Measurements from ENCODE around the gene ARHGAP18.

ARHGAP18 gene

DNA sequence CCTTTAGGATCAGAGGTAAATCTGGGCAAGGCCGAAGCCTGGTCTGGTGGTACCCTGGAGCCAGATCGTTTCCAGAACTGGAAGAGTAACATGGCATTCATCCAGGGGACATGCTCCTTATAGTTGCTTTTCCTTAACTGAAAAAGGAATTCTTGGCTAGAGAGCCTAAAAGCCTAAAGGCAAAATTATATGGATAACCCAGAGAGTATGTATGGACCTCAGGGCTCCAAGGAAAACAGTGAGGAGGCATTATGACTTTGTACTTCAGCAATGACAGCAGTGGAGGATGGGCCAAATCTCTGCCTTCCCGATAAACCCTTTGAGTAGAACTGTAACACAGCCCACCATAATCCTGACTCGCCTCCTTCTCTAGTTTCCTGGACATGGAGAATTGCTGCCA, 29.3 kb downstream of the ARHGAP18 start:
- Histone ChIP-seq H3K27ac (ENCODE audit: low read depth, low read length) (peak overlapping the region; percentile 83), H3K79me2 (ENCODE audit: control insufficient read depth, insufficient read depth, low read length, unreplicated experiment) (peaks cover 84% of the 10 kb centered on the region), H3K4me1 (ENCODE audit: control insufficient read depth, insufficient read depth, low read length, unreplicated experiment) (peaks cover 86% of the 10 kb centered on the region)

DNA sequence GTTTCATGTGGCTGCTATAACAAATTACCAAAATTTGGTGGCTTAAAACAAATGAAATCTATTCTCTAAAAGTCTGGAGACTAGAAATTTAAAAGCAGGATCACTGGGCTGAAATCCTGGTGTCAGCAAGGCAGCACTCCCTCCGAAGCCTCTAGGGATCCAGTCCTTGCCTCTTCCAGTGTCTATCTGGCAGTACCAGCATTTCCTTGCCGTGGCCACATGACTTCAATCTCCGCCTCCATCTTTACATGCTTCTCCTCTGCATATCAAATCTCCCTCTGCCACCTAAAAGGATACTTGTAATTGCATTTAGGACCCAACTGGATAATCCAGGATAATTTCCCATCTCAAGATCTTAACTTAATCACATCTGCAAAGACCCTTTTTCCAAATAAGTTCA, 30.2 kb downstream of the ARHGAP18 start:
- H3K27me3 ChIP-seq (ENCODE audit: insufficient read depth, low read length): no peaks in the 10 kb centered on the region
- H3K79me2 ChIP-seq (ENCODE audit: control insufficient read depth, insufficient read depth, low read length, unreplicated experiment): peaks cover 85% of the 10 kb centered on the region
- H3K36me3 ChIP-seq (ENCODE audit: insufficient read depth, low read length): no peaks in the 10 kb centered on the region
- H3K27ac ChIP-seq (ENCODE audit: low read depth, low read length): peak overlapping the region; percentile 83
- H3K4me1 ChIP-seq (ENCODE audit: control insufficient read depth, insufficient read depth, low read length, unreplicated experiment): peaks cover 88% of the 10 kb centered on the region
- peak overlapping the region; percentile 19 for H2AFZ ChIP-seq (ENCODE audit: low read length, unreplicated experiment)
- peak overlapping the region; percentile 60 for H3K4me3 ChIP-seq (ENCODE audit: low read depth, low read length)

More for the DNA sequence above, 29.3 kb downstream of the ARHGAP18 start:
- no peaks in the 10 kb centered on the region for H3K36me3 ChIP-seq (ENCODE audit: insufficient read depth, low read length)
- H3K27me3 ChIP-seq (ENCODE audit: insufficient read depth, low read length): no peaks in the 10 kb centered on the region
- no peak overlapping the region for H2AFZ ChIP-seq (ENCODE audit: low read length, unreplicated experiment)
- no peak overlapping the region for H3K4me3 ChIP-seq (ENCODE audit: low read depth, low read length)

DNA sequence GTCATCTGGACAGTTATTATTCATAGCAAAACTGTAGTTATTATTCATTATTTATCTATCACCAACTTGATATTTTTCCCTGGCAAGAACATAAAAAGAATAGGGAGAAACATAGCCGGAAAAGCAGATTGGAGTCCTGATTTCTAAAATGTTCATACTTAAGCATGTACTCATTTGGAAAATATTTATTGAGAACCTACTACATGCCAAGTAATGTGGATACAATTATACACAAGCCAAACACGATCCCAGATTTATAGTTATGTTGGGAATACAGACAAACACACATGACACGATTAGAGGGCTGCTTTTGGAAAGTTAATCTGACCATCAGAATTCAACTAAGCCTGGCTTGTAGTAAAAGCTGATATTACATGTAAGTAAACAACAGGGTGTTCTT, 30.7 kb downstream of the ARHGAP18 start:
- peak overlapping the region; percentile 60 for H3K4me3 ChIP-seq (ENCODE audit: low read depth, low read length)
- H3K27me3 ChIP-seq (ENCODE audit: insufficient read depth, low read length): no peaks in the 10 kb centered on the region
- peak overlapping the region; percentile 19 for H2AFZ ChIP-seq (ENCODE audit: low read length, unreplicated experiment)
- peaks cover 88% of the 10 kb centered on the region for H3K4me1 ChIP-seq (ENCODE audit: control insufficient read depth, insufficient read depth, low read length, unreplicated experiment)
- no peaks in the 10 kb centered on the region for H3K36me3 ChIP-seq (ENCODE audit: insufficient read depth, low read length)
- peaks cover 85% of the 10 kb centered on the region for H3K79me2 ChIP-seq (ENCODE audit: control insufficient read depth, insufficient read depth, low read length, unreplicated experiment)
- peak overlapping the region; percentile 83 for H3K27ac ChIP-seq (ENCODE audit: low read depth, low read length)

DNA sequence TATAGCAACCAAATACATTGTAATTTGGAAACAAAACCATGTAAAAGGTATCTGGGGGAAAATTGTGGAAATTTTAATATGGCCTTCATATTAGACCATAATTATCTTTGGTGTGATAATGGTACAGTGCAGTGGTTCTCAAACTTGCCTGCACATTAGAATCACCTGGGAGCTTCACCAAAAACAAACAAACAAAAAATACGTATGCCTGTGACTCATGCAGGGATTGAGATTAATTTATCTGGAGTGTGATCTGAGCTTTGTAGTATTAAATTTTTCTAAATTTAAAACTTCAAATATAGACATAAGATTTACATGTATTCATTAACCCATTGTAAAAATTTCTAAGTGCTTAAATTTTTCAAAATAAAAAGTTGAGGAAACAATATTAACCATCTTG, 31.5 kb downstream of the ARHGAP18 start:
- H3K79me2 ChIP-seq (ENCODE audit: control insufficient read depth, insufficient read depth, low read length, unreplicated experiment): peaks cover 85% of the 10 kb centered on the region
- H3K4me1 ChIP-seq (ENCODE audit: control insufficient read depth, insufficient read depth, low read length, unreplicated experiment): peaks cover 87% of the 10 kb centered on the region

DNA sequence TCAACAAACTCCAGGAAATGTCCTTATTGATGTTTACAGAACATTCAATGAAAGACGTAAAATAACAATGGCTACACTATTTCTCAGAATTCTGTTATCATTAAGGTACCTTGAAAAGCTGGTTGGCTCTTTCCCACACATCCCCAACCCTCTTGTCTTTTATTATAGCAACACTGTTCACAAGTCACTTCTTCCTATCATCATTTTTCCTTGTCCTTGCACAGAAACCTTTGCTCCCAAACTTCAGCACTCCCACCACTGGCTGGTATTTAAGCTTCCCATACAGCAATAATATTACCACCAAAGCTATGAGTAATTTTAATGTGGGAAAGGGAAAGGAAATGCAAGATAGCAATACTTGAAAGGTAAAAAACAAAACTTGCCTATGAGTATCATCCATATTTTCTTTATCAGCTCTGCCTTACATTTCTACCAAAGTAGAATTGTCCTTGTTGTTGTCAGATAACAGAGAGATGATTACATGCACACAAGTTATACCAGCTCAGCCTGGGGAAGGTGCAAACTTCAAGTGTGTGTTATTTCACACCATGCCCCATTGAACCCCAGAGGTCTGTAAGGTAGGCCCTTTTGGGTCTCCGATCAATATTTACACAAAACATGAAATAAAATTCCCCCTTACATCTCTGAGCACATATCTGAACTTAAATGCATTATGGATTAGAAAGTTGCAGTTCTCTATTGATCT, 32.2 kb downstream of the ARHGAP18 start:
- no peaks in the 10 kb centered on the region for H3K36me3 ChIP-seq (ENCODE audit: insufficient read depth, low read length)
- no peak overlapping the region; the same call in 1 of the 2 replicates for H3K4me3 ChIP-seq (ENCODE audit: low read depth, low read length)
- H3K27me3 ChIP-seq (ENCODE audit: insufficient read depth, low read length): no peaks in the 10 kb centered on the region
- H3K79me2 ChIP-seq (ENCODE audit: control insufficient read depth, insufficient read depth, low read length, unreplicated experiment): peaks cover 81% of the 10 kb centered on the region
- no peak overlapping the region for H2AFZ ChIP-seq (ENCODE audit: low read length, unreplicated experiment)
- H3K27ac ChIP-seq (ENCODE audit: low read depth, low read length): peak overlapping the region; percentile 83
- peaks cover 83% of the 10 kb centered on the region for H3K4me1 ChIP-seq (ENCODE audit: control insufficient read depth, insufficient read depth, low read length, unreplicated experiment)

More for the DNA sequence above, 31.5 kb downstream of the ARHGAP18 start:
- Histone ChIP-seq H3K4me3 (ENCODE audit: low read depth, low read length) (peak overlapping the region; percentile 60; the same call in 1 of the 2 replicates), H3K27me3 (ENCODE audit: insufficient read depth, low read length) (no peaks in the 10 kb centered on the region), H3K36me3 (ENCODE audit: insufficient read depth, low read length) (no peaks in the 10 kb centered on the region), H3K27ac (ENCODE audit: low read depth, low read length) (peak overlapping the region; percentile 83), H2AFZ (ENCODE audit: low read length, unreplicated experiment) (no peak overlapping the region)

DNA sequence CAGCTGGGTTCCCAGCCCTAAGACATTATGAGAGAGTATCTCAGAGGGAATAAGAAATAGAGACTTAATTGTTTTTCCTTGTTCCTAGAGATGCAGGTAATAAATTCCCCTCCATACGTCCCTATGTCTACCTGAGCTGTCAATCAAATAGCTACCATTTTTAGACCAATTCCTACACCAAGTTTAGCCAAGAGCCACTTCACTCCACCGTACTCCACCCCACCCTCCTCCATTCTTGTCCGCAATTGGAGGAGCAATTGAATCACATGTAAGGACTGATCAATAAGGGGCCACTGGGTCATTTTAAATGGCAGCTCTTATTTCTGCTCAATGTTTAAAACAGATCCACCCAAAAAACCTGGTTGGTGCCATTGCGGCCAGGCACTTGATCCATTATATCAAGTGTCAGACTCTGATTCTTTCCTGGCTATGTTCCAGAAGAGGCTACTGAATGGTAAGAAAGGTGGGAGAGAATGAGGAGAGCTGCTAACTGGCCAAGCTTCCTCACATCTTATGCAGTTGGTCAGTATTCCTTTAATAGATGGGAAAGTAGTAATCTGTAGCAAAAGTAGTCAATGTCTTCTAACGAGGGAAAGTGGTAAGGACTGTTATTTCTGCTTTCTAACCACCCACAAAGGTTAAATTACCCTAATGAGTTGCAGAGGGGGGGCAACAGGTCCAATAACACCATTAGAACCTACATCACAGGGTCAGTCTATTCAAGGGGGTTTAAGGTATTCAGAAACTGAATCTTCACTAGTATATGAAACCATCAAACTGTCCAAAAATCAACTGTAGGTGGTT, 34.1 kb downstream of the ARHGAP18 start:
- Histone ChIP-seq H3K4me1 (ENCODE audit: control insufficient read depth, insufficient read depth, low read length, unreplicated experiment) (peaks cover 82% of the 10 kb centered on the region), H3K4me3 (ENCODE audit: low read depth, low read length) (no peak overlapping the region), H3K79me2 (ENCODE audit: control insufficient read depth, insufficient read depth, low read length, unreplicated experiment) (peaks cover 82% of the 10 kb centered on the region), H3K36me3 (ENCODE audit: insufficient read depth, low read length) (no peaks in the 10 kb centered on the region), H3K27ac (ENCODE audit: low read depth, low read length) (0 out of 2 replicates have a peak overlapping the region, but pooled peaks have one; percentile 96), H3K27me3 (ENCODE audit: insufficient read depth, low read length) (no peaks in the 10 kb centered on the region), H2AFZ (ENCODE audit: low read length, unreplicated experiment) (no peak overlapping the region)

DNA sequence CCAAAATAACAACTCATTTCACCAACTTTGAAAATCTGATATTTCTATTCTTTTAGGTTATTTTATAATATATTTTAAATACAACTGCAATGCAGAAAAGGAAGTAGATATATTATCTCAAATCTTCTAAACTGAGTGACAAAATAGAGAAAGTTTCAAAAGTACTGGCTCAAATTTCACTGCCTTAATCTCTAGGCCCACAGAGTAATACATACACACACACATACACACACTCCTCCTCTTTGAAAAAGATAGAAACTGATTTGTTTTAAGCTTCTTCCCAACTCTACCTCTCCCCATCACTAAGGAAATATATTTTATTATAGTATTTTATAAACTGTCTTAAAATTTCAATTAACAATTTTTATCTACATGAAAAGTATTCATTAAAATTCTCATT, 36.2 kb downstream of the ARHGAP18 start:
- Histone ChIP-seq H3K79me2 (ENCODE audit: control insufficient read depth, insufficient read depth, low read length, unreplicated experiment) (peaks cover 74% of the 10 kb centered on the region), H3K4me1 (ENCODE audit: control insufficient read depth, insufficient read depth, low read length, unreplicated experiment) (peaks cover 65% of the 10 kb centered on the region), H3K36me3 (ENCODE audit: insufficient read depth, low read length) (no peaks in the 10 kb centered on the region), H3K27me3 (ENCODE audit: insufficient read depth, low read length) (no peaks in the 10 kb centered on the region), H3K27ac (ENCODE audit: low read depth, low read length) (peak overlapping the region; percentile 96), H2AFZ (ENCODE audit: low read length, unreplicated experiment) (no peak overlapping the region), H3K4me3 (ENCODE audit: low read depth, low read length) (0 out of 2 replicates have a peak overlapping the region, but pooled peaks have one; percentile 63)

DNA sequence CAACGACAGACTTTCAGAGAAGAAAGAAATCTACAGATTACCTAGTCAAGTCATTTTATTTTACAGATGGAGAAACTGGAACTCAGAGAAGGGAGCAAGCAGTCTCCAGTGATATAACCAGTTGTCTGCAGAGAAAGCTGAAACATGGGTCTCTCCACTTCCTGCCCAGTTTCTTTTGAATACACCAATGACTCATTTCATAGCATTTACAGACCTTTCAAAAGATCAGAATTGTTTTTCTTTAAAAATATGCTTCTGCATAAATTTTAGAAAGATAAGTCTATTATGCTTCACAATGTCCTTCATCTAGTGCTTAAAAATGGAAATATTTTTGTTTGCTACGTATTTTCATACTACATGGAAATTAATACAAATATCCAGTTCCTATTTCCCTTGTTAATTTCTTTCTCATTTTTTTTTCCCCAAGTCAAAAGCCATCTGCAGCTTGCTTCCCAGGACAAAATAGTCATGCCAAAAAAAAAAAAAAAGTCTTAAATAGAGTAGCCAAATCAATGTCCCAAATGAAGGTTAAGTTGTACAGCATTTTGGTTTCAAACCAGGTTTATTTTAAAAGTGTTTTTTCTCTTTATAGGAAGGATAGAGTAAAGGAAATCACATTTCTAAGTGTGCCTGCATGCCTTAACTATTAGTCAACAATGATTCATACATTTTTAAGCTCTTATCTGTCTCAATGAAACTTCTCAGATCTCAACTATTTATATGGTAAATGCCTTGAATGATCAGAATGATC, 36.9 kb downstream of the ARHGAP18 start:
- peak overlapping the region; percentile 96 for H3K27ac ChIP-seq (ENCODE audit: low read depth, low read length)
- no peaks in the 10 kb centered on the region for H3K36me3 ChIP-seq (ENCODE audit: insufficient read depth, low read length)
- H3K4me1 ChIP-seq (ENCODE audit: control insufficient read depth, insufficient read depth, low read length, unreplicated experiment): peaks cover 65% of the 10 kb centered on the region
- H3K27me3 ChIP-seq (ENCODE audit: insufficient read depth, low read length): no peaks in the 10 kb centered on the region
- peaks cover 72% of the 10 kb centered on the region for H3K79me2 ChIP-seq (ENCODE audit: control insufficient read depth, insufficient read depth, low read length, unreplicated experiment)
- no peak overlapping the region for H2AFZ ChIP-seq (ENCODE audit: low read length, unreplicated experiment)
- peak overlapping the region; percentile 63 for H3K4me3 ChIP-seq (ENCODE audit: low read depth, low read length)

DNA sequence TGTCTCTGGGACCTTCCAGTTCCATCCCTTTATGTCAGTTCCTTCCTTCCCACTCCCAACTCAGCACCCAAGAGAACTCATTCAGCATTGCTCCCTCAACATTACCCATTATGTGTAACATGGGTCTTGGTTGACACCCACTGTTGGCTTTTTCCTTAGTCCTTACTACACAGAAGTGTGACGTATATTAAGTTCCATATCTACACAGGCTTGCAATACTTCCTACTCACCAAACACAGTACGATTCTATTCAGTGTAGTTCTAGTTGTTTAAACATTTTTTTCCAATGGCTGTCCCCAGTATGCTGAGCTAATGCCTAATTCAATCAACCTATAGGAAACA, 37.7 kb downstream of the ARHGAP18 start:
- Histone ChIP-seq H3K4me3 (ENCODE audit: low read depth, low read length) (peak overlapping the region; percentile 63), H3K79me2 (ENCODE audit: control insufficient read depth, insufficient read depth, low read length, unreplicated experiment) (peaks cover 69% of the 10 kb centered on the region), H3K36me3 (ENCODE audit: insufficient read depth, low read length) (no peaks in the 10 kb centered on the region), H3K27me3 (ENCODE audit: insufficient read depth, low read length) (no peaks in the 10 kb centered on the region), H3K27ac (ENCODE audit: low read depth, low read length) (peak overlapping the region; percentile 96), H2AFZ (ENCODE audit: low read length, unreplicated experiment) (no peak overlapping the region), H3K4me1 (ENCODE audit: control insufficient read depth, insufficient read depth, low read length, unreplicated experiment) (peaks cover 65% of the 10 kb centered on the region)

DNA sequence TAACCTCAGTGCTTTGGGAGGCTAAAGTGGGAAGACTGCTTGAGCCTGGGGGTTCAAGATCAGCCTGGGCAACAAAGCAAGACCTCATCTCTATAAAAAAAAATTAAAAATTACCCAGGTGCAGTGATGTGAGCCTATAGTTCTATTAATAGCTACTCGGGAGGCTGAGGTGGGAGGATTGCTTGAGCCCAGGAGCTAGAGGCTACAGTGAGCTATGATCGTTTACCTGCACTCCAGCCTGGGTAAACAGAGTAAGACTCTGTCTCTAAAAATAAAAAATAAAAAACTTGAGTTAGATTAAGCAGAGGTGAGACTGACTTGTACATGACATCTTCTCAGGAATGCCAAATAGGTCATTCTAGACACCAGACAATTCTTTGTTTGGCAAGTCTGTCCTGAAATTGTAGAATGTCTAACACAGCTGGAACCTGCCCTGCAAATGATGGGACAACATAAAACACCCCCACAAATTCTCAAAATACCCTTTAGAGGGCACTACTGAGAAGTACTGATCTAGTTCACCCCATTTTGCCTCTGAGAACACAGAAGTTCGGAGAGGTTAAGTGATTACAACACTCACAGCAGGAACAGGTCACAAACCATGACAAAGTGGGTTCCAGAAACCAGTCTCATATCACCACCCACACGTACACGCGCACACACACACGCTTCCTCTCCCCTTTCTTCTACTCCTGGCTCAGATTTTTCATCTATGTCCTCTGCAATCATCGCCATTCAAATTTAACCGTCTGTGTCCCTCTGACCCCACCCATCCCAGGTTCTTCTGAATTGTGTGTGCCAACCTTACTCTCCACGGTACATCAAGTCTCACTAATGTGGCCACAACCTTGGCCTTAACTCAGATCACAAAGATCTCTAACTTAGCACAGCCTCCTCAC, 38.3 kb downstream of the ARHGAP18 start:
- Histone ChIP-seq H3K27me3 (ENCODE audit: insufficient read depth, low read length) (no peaks in the 10 kb centered on the region), H3K4me1 (ENCODE audit: control insufficient read depth, insufficient read depth, low read length, unreplicated experiment) (peaks cover 66% of the 10 kb centered on the region), H3K36me3 (ENCODE audit: insufficient read depth, low read length) (no peaks in the 10 kb centered on the region), H3K27ac (ENCODE audit: low read depth, low read length) (peak overlapping the region; percentile 96), H2AFZ (ENCODE audit: low read length, unreplicated experiment) (no peak overlapping the region), H3K79me2 (ENCODE audit: control insufficient read depth, insufficient read depth, low read length, unreplicated experiment) (peaks cover 65% of the 10 kb centered on the region), H3K4me3 (ENCODE audit: low read depth, low read length) (peak overlapping the region; percentile 63)

Data from ACC112 (cell line).